ENCODE data around the gene AZGP1. TPM values are rescaled to one million over a fixed set of nuclear protein-coding genes. Genes with fewer than 3 reads are reported as not detected.

AZGP1 gene
- total RNA-seq, 1 donor from 2014 or later, result 0.60 TPM

GRCh38 chr7:99923200-99923599 is 52.6 kb downstream of the AZGP1 start:
- Mint-ChIP-seq H3K9me3 (no peaks in the 10 kb centered on the region), H3K36me3 (no peaks in the 10 kb centered on the region), H3K4me3 (no peak overlapping the region), H3K27me3 (peaks cover 18% of the 10 kb centered on the region), H3K4me1 (ENCODE audit: unreplicated experiment) (peaks cover 4% of the 10 kb centered on the region), H3K27ac (no peak overlapping the region)
- TF ChIP-seq CTCF (conservative IDR thresholded peaks at IDR 0.05), result no peak
- no peak for DNase-seq (ENCODE audit: extremely low spot score, unreplicated experiment)

GRCh38 chr7:99920149-99920548 is 55.7 kb downstream of the AZGP1 start:
- Mint-ChIP-seq H3K27me3 (peaks cover 3% of the 10 kb centered on the region), H3K4me3 (peak overlapping the region; percentile 92), H3K9me3 (no peaks in the 10 kb centered on the region), H3K27ac (peak overlapping the region; percentile 77), H3K4me1 (ENCODE audit: unreplicated experiment) (peaks cover 14% of the 10 kb centered on the region), H3K36me3 (peaks cover 6% of the 10 kb centered on the region)
- no peak for TF ChIP-seq CTCF (conservative IDR thresholded peaks at IDR 0.05)
- no peak for DNase-seq (ENCODE audit: extremely low spot score, unreplicated experiment)

GRCh38 chr7:99919814-99920112 is 56.1 kb downstream of the AZGP1 start:
- TF ChIP-seq CTCF (conservative IDR thresholded peaks at IDR 0.05), result no peak
- H3K4me3 Mint-ChIP-seq, result peak overlapping the region; percentile 92
- H3K4me1 Mint-ChIP-seq (ENCODE audit: unreplicated experiment), result peaks cover 14% of the 10 kb centered on the region
- H3K36me3 Mint-ChIP-seq, result peaks cover 6% of the 10 kb centered on the region
- DNase-seq (ENCODE audit: extremely low spot score, unreplicated experiment), result no peak
- peaks cover 3% of the 10 kb centered on the region for H3K27me3 Mint-ChIP-seq
- peak overlapping the region; percentile 77 for H3K27ac Mint-ChIP-seq
- no peaks in the 10 kb centered on the region for H3K9me3 Mint-ChIP-seq

- peak; percentile 30 for TF ChIP-seq CTCF (conservative IDR thresholded peaks at IDR 0.05)
- Mint-ChIP-seq H3K4me3 (peak within 1 kb of the TSS; percentile 92), H3K36me3 (peaks cover 6% of the 10 kb centered on the region), H3K9me3 (no peaks in the 10 kb centered on the region), H3K4me1 (ENCODE audit: unreplicated experiment) (peaks cover 14% of the 10 kb centered on the region), H3K27ac (peak within 1 kb of the TSS; percentile 77), H3K27me3 (peaks cover 3% of the 10 kb centered on the region)
- peak; percentile 73 for DNase-seq (ENCODE audit: extremely low spot score, unreplicated experiment)
Observed at GRCh38 chr7:99918959-99919813, 56.6 kb downstream of the AZGP1 start, which contains the start of gene TRIM4. TRIM4 (minus strand) TSS chr7:99919530; CDS start chr7:99919401, 129 bp downstream.

Other genes starting within 250 kb of the AZGP1 start
- 0.46 and 2.3 TPM in 2 replicates for gene CYP3A7, start 240.8 kb downstream of the AZGP1 start, total RNA-seq (ENCODE audit: low replicate concordance)
- 4.2 and 10.0 TPM in 2 replicates for gene CYP3A4, start 191.8 kb downstream of the AZGP1 start, total RNA-seq (ENCODE audit: low replicate concordance)
- not detected in 2 replicates for gene CYP3A43, start 148.0 kb downstream of the AZGP1 start, total RNA-seq (ENCODE audit: low replicate concordance)
- gene OR2AE1, start 99.0 kb downstream of the AZGP1 start, total RNA-seq (ENCODE audit: low replicate concordance), result not detected in 2 replicates
- 13.0 and 15.8 TPM in 2 replicates for gene TRIM4, start 56.5 kb downstream of the AZGP1 start, total RNA-seq (ENCODE audit: low replicate concordance)
- not detected in 2 replicates for gene GJC3, start 46.4 kb downstream of the AZGP1 start, total RNA-seq (ENCODE audit: low replicate concordance)
- gene ZKSCAN1, start 39.6 kb upstream of the AZGP1 start, total RNA-seq (ENCODE audit: low replicate concordance), result 157 and 170 TPM in 2 replicates
- 11.9 and 16.4 TPM in 2 replicates for gene ZSCAN21, start 73.7 kb upstream of the AZGP1 start, total RNA-seq (ENCODE audit: low replicate concordance)
- 52.8 and 66.6 TPM in 2 replicates for gene ZNF3, start 105.7 kb upstream of the AZGP1 start, total RNA-seq (ENCODE audit: low replicate concordance)
- gene COPS6, start 112.9 kb upstream of the AZGP1 start, total RNA-seq (ENCODE audit: low replicate concordance), result 87.0 and 120 TPM in 2 replicates
- 121 and 244 TPM in 2 replicates for gene MCM7, start 125.4 kb upstream of the AZGP1 start, total RNA-seq (ENCODE audit: low replicate concordance)
- 25.7 and 28.5 TPM in 2 replicates for gene AP4M1, start 125.6 kb upstream of the AZGP1 start, total RNA-seq (ENCODE audit: low replicate concordance)
- gene TAF6, start 143.3 kb upstream of the AZGP1 start, total RNA-seq (ENCODE audit: low replicate concordance), result 50.9 and 77.7 TPM in 2 replicates
- 7.2 and 36.0 TPM in 2 replicates for gene CNPY4, start 143.6 kb upstream of the AZGP1 start, total RNA-seq (ENCODE audit: low replicate concordance)
- gene MBLAC1, start 150.9 kb upstream of the AZGP1 start, total RNA-seq (ENCODE audit: low replicate concordance), result 2.7 and 2.8 TPM in 2 replicates
- 96.7 and 109 TPM in 2 replicates for gene LAMTOR4, start 172.9 kb upstream of the AZGP1 start, total RNA-seq (ENCODE audit: low replicate concordance)
- 21.3 and 35.2 TPM in 2 replicates for gene TRAPPC14, start 182.7 kb upstream of the AZGP1 start, total RNA-seq (ENCODE audit: low replicate concordance)
- gene GAL3ST4, start 192.6 kb upstream of the AZGP1 start, total RNA-seq (ENCODE audit: low replicate concordance), result 7.2 and 7.4 TPM in 2 replicates
- 20.6 and 53.3 TPM in 2 replicates for gene GPC2, start 201.3 kb upstream of the AZGP1 start, total RNA-seq (ENCODE audit: low replicate concordance)
- gene STAG3, start 201.9 kb upstream of the AZGP1 start, total RNA-seq (ENCODE audit: low replicate concordance), result 1.6 and 1.7 TPM in 2 replicates
- gene PVRIG, start 243.9 kb upstream of the AZGP1 start, total RNA-seq (ENCODE audit: low replicate concordance), result not detected in 2 replicates